Stimulated activated CD4-positive, alpha-beta T cell treated with anti-CD3 and anti-CD28 coated beads, Interleukin-1b, Interleukin-23, amount 100 ng/mL, for 4 hours (primary cell): ENCODE data around the gene RBM20.
A peak's percentile ranks its signal among the peaks of the same experiment; 100 is the strongest.
"Not testable (repeated sequence)": the region's sequence is repeated elsewhere in the genome, so short reads cannot be mapped to it uniquely, and the experiment has no call there.

Source experiments
- DNase-seq, 2 donors: peaks; one replicate each; pipeline ENCODE4 v3.0.0-alpha.2; 2020; ENCODE audit warnings: low read depth in 2 of 2

The RBM20 gene

GRCh38 chr10:110625951-110626855, 17.9 kb upstream of the RBM20 start:
- DNase-seq = no peak

GRCh38 chr10:110628161-110628560, 16.0 kb upstream of the RBM20 start:
- DNase-seq = no peak

GRCh38 chr10:110629680-110630191, 14.4 kb upstream of the RBM20 start:
- DNase-seq = no peak

GRCh38 chr10:110631934-110632333, 12.2 kb upstream of the RBM20 start:
- DNase-seq = no peak

GRCh38 chr10:110632591-110633215, 11.4 kb upstream of the RBM20 start:
- DNase-seq = no peak

- no peak for DNase-seq
Observed at GRCh38 chr10:110634527-110635209, 9.5 kb upstream of the RBM20 start.

- no peak for DNase-seq
Observed at GRCh38 chr10:110636572-110636931, 7.6 kb upstream of the RBM20 start.

GRCh38 chr10:110636932-110637557, 7.1 kb upstream of the RBM20 start:
- DNase-seq = no peak

- no peak for DNase-seq
Observed at GRCh38 chr10:110637558-110638053, 6.5 kb upstream of the RBM20 start.

GRCh38 chr10:110638319-110638718, 5.8 kb upstream of the RBM20 start:
- no peak for DNase-seq

- DNase-seq = not testable (repeated sequence)
Observed at GRCh38 chr10:110639046-110639445, 5.1 kb upstream of the RBM20 start.

- not testable (repeated sequence) for DNase-seq
Observed at GRCh38 chr10:110639858-110640257, 4.3 kb upstream of the RBM20 start.

- peak; percentile 20 to 34 for DNase-seq
Observed at GRCh38 chr10:110641256-110641655, 2.9 kb upstream of the RBM20 start.

GRCh38 chr10:110642204-110643034, 1.7 kb upstream of the RBM20 start:
- no peak for DNase-seq

- DNase-seq = no peak
Observed at GRCh38 chr10:110643035-110643652, 992 bp upstream of the RBM20 start.

GRCh38 chr10:110644598-110645462, 694 bp downstream of the RBM20 start:
- no peak for DNase-seq

- DNase-seq = no peak
Observed at GRCh38 chr10:110646417-110647135, 2.4 kb downstream of the RBM20 start.

GRCh38 chr10:110647136-110647430, 2.9 kb downstream of the RBM20 start:
- no peak for DNase-seq
